DND-41 (cell line): ENCODE results near the gene GTF2F1.

Experiments
- EZH2 ChIP-seq: IDR thresholded peaks from 3 replicates; pipeline ENCODE4 v1.6.1; 2012; ENCODE audit warnings: borderline replicate concordance, low read depth, mild to moderate bottlenecking, moderate library complexity, low read length, inconsistent platforms; ENCODE audit not compliant: severe bottlenecking
- TF ChIP-seq, protein P1 (sequence below): IDR thresholded peaks from 2 replicates; pipeline ENCODE4 v1.5.1; 2012; ENCODE audit warnings: borderline replicate concordance, low read length, moderate library complexity, mild to moderate bottlenecking; ENCODE audit not compliant: poor library complexity, severe bottlenecking; ENCODE audit errors: extremely low read depth

DNA sequence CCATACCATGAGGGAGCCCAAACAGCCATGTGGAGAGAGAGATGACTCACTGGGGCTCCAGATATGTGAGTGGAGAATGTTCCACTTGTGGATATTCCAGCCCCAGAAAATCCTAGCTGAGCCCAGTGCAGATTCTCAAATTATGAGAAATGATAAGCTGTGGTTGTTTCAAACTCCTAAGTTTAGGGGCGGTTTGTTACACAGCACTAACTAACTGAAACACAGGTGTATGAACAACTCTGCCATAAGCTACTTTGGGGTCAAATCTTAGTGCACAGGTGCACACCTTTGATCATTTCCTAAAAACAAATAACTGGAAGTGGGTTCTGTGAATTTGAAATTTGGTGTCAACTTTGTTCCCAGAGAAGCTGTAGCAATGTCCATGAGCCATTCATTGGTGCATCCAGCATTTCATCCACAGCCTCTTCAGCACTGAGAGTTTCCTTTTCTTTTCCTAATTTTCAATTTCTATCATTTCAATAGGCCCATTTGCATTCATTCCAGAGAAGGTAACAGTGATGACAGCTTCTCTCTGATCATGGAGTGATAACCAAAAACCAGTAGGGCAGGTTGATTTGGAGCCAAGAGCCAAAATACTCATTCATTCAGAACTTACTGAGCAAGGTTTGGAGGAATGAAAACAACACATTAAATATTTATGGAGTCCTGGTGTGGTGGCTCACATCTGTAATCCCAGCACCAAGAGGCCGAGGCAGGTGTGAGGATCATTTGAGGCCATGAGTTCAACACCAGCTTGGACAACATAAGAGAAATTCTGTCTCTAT is 40.4 kb downstream of the GTF2F1 start:
- TF ChIP-seq, protein P1, sequence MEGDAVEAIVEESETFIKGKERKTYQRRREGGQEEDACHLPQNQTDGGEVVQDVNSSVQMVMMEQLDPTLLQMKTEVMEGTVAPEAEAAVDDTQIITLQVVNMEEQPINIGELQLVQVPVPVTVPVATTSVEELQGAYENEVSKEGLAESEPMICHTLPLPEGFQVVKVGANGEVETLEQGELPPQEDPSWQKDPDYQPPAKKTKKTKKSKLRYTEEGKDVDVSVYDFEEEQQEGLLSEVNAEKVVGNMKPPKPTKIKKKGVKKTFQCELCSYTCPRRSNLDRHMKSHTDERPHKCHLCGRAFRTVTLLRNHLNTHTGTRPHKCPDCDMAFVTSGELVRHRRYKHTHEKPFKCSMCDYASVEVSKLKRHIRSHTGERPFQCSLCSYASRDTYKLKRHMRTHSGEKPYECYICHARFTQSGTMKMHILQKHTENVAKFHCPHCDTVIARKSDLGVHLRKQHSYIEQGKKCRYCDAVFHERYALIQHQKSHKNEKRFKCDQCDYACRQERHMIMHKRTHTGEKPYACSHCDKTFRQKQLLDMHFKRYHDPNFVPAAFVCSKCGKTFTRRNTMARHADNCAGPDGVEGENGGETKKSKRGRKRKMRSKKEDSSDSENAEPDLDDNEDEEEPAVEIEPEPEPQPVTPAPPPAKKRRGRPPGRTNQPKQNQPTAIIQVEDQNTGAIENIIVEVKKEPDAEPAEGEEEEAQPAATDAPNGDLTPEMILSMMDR = no peak
- TF ChIP-seq EZH2 = no peak
